Measurements from ENCODE around the gene RPS29.

The RPS29 gene

GRCh38 chr14:49614196-49614595 is 28.0 kb upstream of the RPS29 start:
- DNase-seq (ENCODE audit: low read depth): no peak
- no peak overlapping the region for H3K4me3 ChIP-seq (ENCODE audit: low read length)
- TF ChIP-seq CTCF (conservative IDR thresholded peaks at IDR 0.05; ENCODE audit: low read length): no peak

- H3K4me3 ChIP-seq (ENCODE audit: low read length): no peak overlapping the region
- DNase-seq (ENCODE audit: low read depth): no peak
- TF ChIP-seq CTCF (conservative IDR thresholded peaks at IDR 0.05; ENCODE audit: low read length): no peak
Observed at GRCh38 chr14:49612671-49613070, 26.5 kb upstream of the RPS29 start.

GRCh38 chr14:49612251-49612650 is 26.1 kb upstream of the RPS29 start:
- no peak for TF ChIP-seq CTCF (conservative IDR thresholded peaks at IDR 0.05; ENCODE audit: low read length)
- no peak for DNase-seq (ENCODE audit: low read depth)
- H3K4me3 ChIP-seq (ENCODE audit: low read length): no peak overlapping the region

- no peak for TF ChIP-seq CTCF (conservative IDR thresholded peaks at IDR 0.05; ENCODE audit: low read length)
- DNase-seq (ENCODE audit: low read depth): no peak
- H3K4me3 ChIP-seq (ENCODE audit: low read length): no peak overlapping the region
Observed at GRCh38 chr14:49607583-49607982, 21.4 kb upstream of the RPS29 start.

- TF ChIP-seq CTCF (conservative IDR thresholded peaks at IDR 0.05; ENCODE audit: low read length): no peak
- DNase-seq (ENCODE audit: low read depth): peak; percentile 72
- peak within 1 kb of the TSS; percentile 96 for H3K4me3 ChIP-seq (ENCODE audit: low read length)
Observed at GRCh38 chr14:49598485-49599300, 12.5 kb upstream of the RPS29 start, which contains the start of gene LRR1. Gene LRR1 (plus strand): TSS chr14:49598940. CDS start chr14:49599021, 81 bp downstream.

- DNase-seq (ENCODE audit: low read depth): no peak
- H3K4me3 ChIP-seq (ENCODE audit: low read length): peak overlapping the region; percentile 96
- TF ChIP-seq CTCF (conservative IDR thresholded peaks at IDR 0.05; ENCODE audit: low read length): no peak
Observed at GRCh38 chr14:49598189-49598484, 12.0 kb upstream of the RPS29 start.

- no peak for TF ChIP-seq CTCF (conservative IDR thresholded peaks at IDR 0.05; ENCODE audit: low read length)
- no peak for DNase-seq (ENCODE audit: low read depth)
- no peak overlapping the region for H3K4me3 ChIP-seq (ENCODE audit: low read length)
Observed at GRCh38 chr14:49594347-49595091, 8.3 kb upstream of the RPS29 start.

Data from AG10803 (cell line).